HG03571 (cell line): ENCODE measurements around the gene CHD9.

ENCODE experiments used
- ATAC-seq: cut with Tn5 transposase; IDR thresholded peaks from one replicate; pipeline ENCODE4 v1.9.1; 2021; ENCODE audit not compliant: unreplicated experiment

The CHD9 gene

DNA sequence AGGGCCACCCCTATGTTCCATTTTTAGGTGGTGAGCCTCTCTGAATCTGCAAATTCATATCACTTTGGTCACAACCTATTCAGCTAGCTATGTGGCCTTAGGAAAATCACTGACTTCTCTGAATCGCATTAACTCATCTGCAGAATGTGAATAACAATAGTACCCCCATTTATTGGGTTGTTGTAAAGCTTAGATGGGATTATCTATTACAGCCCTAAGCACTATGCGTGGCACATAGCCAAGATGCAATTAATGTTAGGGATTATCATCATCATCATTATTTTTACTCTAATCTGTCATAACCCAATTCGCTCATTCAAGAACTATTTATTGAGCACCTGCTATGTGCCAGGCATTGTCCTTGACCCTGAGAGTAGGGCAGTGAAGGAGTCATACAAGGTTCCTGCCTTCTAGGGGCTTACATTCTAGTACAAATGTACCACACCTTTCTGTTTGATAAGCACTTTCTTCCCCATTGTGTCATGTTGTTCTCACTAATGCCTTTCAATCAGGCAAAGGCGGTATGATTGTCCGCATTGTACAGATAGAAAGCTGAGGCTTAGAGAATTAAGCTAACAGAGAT is 38.5 kb downstream of the CHD9 start:
- ATAC-seq = no peak

DNA sequence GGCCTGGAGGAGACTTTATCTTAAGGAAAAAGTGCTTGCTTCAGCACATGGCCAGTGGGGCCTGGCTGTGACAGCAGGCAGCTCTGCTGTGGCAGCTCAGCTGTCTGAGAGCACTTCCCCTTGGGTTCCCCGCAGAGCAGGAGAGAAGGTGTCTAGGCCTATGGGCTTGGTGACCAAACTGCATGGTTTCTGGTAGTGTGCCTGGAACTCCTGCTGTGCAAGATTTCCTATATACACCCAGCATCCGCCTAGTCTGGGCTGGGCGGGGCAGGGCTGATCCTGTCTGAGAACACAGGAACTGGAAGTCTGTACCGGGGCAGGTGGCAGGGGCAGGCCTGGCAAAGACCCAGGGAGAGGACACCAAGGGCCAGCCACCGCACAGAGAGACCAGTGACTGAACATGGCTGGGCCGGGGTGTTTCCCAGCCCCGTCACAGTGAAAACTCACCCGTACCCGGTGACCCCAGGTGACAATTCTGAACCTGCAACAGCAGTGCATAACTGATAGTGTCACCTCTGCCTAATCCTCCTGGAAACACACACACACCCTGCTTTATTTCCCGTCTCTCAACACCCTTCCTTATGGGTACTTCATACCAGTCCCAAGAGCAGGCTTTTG is 39.3 kb downstream of the CHD9 start:
- ATAC-seq = peak; percentile 45

DNA sequence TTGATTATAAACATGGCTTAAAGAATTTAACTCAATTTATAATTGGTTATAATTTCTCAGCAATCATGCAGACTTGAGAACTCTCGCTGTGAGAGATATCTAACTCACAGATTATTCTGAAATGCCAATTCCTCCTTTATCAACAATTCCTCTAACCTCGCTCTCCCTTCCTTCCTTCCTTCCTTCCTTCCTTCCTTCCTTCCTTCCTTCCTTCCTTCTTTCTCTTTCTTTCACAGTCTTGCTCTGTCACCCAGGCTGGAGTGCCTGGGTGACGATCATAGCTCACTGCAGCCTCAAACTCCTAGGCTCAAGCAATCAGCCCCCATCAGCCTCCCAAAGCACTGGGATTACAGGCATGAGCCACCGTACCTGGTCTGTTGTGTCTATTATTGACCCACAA is 42.4 kb downstream of the CHD9 start:
- ATAC-seq = no peak

DNA sequence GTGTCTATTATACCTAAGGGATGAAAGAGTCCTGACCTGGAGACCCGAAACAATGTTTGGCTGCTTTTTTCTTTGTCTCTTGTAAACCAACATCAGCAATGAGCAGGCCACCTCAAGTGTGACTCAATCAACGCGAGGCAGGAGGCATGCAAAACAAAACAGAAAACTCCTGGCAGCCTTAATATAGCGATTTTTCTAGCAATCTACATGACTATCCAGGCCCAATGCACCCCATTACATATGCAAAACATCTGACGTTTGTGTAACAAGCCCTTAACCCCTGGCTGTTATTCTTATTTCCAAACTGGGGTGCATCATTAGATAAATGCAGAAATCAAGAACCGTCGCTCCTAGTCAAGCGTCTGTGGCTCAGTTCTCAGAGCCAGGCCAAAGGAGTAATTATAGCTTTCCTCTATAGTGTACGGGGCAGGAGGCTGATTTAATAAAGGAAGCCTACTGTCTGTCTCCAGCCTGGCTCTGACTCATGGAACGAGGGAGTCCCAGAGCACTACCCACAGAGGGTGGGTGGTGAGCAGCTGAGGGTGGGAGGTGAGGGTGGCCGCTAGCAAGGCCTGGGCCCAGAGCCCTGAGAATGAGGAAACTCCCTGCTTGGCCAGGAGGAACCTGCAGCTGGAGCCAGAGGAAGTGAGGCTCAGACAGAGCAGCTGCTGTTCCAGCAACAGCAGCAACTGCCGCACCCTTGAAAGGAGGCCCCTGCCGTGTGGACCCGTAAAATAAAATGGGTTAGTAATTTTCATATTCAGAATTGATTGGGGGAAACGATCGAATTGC is 43.9 kb downstream of the CHD9 start:
- ATAC-seq = peak; percentile 61

DNA sequence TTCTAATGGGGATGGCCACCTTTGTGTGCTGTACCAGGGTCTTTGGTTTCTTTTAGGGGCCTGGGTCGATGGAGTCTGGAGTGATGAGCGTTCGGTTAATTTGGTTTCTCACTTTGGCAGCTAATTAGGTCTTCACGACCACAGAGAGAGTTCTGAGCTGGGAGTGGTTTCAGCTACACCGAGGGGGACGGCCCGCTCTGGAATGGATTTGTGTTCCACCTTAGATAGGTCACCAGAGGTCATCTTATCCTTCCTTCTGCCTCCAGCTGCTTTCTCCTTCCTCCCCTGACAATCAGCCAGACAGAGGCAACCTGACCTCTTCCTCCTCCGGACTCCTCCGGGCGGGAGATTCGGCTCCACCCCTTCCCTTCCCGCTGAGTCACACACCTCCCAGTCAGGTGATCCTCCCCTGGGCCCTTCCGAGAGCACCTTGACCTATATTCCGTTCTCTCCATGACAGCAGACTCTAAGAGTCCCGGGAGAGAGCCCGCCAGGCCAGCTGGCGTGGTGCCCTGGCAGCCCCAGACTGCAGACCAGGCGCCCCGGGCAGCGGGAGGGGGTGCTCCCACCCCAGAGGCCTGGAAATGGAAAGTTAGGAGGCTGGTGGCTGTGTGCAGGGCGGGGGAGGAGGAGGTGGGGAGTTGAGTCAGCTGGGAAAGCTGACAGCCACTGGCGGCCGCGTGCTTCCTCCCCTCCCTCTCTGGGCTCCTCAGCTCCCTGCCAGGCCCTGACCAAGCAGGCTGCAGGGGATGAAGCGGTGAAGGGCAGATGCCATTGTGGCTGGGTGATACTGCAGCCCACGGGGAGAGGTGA is 44.7 kb downstream of the CHD9 start:
- peak; percentile 46 for ATAC-seq

DNA sequence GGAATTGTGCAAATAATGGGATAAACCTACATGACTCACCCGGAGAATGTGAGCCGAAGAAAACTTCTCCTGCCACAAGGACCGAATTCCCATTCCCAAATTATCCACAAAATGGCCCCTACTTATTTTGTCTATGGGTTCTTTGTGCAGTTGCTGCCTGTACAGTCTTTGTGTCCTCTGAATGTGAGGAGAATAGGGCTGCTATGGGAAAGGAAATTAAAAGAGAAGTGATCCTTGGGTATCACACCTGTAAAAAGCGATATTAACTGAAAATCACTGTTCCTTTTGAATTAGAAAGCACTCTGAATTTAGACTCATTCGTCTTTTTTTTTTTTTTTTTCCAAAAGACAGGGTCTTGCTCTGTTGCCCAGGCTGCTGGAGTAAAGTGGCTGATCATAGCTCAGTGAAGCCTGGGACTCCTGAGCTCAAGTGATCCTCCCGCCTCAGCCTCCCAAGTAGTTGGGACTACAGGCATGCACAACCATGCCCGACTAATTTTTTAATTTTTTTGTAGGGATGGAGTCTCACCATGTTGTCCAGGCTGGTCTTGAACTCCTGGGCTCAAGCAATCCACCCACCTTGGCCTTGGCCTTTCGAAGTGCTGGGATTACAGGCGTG is 45.4 kb downstream of the CHD9 start:
- no peak for ATAC-seq

DNA sequence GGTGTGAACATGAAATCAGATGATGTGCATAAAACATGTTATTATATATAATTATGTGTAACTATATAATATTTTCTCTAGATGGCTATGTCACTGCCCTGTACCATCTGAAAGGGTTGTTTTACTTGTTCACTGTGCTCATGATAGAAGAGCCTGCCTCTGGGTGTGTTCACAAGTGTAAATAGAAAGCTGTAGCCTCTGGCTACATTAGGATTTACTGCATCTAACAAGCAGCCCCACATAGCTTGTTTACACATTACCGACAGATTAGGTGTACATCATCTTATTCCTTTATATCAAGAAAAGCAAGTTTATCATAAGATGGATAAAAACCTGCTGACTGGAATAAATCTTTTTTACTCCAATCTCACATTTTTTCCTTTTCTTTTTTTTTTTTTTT is 46.1 kb downstream of the CHD9 start:
- ATAC-seq = no peak

DNA sequence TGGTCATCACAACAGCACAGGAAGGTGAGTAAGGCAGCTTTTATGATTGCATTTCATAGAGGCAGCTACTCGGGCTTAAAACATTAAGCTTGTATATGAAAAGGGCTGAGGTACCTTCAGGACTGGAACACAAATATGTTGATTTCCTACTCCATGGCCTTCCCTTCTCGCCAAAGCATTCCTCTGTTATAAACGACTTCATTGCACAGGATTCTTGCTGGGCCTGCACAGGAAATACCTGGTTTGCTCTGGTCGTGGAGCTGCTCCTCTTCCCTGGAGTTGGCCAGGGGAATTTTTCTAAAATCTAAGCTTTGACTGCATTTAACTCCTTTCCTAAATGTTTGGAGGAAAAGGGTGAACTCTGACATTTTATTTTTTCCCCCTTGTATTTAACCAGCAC is 49.0 kb downstream of the CHD9 start:
- no peak for ATAC-seq

DNA sequence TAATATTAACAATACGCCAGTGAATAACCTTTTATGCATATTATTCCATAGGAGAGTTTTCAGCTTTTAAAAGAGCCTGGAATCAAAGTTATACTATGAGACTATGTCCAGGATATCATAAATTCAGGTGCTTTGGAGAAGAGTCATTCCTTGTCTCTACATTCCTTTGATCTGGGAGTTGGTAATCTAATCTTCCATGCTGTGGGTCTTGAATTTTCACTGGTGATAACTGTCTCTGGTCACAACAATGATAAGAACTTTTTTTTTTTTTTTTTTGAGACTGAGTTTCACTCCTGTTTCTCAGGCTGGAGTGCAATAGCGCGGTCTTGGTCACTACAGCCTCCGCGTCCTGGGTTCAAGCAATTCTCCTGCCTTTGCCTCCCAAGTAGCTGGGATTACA is 50.8 kb downstream of the CHD9 start:
- no peak for ATAC-seq

DNA sequence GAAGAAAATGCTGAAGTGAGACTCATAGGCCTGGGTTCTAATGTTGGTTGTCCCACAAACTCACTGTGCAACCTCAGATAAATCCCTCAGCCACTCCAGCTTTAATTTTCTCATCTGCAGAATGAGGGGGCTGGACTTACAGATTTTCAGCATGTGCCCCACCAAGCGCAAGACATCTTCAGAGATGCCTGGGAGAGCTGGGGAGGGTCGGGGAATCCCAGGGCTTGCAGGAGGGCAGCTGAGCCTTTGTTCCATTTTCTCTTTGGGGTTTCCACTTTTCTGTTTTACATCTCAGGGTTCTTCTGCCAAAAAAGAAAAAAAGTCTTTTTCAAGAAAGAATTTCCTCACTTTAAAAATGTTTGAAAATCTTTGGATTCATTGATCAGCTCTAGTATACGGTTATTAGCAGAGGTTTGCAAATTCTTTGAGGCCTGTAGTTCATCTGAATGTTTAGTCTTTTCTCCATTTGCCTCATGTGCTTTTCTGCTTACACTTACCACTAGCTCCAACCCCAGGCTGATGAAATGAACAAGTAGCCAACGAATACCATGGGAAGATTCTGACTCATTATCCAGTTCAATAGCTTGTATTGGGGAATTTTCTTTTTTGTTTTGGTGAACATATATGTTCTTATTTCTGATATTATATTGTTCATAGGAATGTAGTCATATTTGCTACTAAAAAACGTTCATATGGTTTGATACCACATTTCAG is 56.4 kb downstream of the CHD9 start:
- ATAC-seq = no peak

DNA sequence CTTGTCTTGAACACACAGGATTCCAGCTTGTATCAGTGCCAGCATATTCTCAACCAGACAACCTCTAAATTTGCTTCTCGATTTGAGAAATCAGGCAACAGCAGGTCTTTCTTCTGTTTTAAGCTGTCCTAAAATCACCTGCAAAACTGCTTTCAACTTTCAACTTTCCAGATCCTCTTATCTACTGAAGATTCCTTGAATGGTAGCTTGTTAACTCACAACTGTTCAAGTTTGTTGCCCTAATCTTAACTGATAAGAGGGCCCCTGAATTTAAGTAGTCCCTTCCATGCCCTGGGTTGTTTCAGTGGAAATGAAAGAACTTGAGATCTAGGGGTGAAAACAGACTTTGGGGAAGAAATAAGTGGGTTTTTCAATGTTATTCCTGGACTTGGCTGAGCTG is 57.2 kb downstream of the CHD9 start:
- no peak for ATAC-seq

DNA sequence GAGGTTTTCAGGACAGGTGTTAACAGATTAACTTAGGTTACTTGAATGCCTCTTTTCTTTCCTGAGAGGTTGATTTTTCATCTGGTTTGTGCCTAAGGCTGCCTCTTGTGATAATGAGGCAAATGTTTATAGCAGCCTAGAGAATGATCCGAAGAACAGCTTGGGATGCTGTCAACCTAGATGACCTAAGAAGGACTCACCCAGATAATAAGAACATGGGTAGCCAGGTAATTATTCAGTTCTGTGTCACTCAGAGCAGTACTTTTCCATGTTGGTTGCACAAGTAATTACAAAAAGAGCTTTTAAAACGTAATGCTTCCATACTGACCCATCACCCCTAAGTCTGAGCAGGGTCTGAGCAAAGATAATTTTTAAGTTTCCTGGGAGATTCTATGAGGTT is 60.3 kb downstream of the CHD9 start:
- no peak for ATAC-seq

DNA sequence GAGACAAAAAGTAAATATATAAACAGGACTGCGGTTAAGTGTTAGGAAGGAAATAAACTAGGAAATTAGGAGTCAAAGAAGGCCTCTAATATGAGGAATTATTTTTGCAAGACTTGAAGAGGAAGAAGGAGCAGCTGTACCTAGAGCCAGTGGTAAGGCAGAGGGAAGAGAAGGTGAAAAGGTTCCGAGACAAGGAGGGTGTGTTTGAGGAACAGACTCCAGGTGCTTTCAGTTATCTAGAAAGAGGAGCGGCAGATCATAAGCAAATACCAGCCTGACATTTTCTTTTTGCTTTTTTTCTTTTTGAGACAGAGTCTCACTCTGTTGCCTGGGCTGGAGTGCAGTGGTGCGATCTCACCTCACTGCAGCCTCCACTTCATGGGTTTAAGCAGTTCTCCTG is 61.0 kb downstream of the CHD9 start:
- ATAC-seq = no peak

DNA sequence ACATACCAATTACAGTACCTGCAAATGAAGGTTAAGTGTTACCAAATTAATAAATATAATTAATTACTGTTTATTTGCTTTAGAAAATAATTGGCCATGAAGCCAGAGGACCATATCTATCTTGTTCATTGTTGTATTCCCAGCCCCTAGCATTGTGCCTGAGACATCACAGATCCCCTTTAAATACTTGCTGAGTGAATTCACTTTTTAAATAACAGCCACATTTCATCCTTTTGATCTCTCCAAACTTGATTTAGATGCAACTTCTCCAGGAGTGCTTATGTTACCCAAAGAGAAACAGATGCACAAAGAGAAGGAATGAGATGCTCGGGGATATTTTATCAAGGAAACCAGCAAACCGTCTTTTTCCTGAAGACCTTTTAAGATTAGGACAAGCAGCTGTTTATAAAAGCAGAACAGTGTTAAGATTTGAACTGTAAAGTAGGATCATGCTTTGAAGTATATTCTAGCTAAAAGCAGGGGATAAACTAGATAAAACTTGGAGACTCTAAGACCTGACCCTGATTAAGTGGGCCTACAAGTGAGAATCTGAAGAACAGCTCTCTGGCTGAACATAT is 66.3 kb downstream of the CHD9 start:
- no peak for ATAC-seq

DNA sequence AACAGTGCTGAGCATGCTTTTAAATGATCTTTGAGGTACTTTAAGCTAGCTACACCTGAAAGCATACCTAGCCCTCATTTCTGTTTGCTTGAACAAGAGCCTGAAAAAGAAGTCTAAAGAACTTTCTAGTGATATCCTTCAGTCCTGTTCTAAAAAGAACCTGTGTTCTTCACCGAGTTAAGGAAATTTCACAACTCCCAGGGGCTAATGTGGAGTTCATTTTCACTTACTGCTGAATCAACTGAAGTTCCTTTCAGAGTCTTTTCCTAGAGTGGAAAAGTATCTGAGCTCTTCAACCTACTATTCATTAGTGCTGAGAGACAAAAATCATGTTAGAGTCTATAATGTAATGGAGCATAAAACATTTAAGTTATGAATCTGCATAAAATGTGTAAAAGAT is 66.9 kb downstream of the CHD9 start:
- no peak for ATAC-seq

DNA sequence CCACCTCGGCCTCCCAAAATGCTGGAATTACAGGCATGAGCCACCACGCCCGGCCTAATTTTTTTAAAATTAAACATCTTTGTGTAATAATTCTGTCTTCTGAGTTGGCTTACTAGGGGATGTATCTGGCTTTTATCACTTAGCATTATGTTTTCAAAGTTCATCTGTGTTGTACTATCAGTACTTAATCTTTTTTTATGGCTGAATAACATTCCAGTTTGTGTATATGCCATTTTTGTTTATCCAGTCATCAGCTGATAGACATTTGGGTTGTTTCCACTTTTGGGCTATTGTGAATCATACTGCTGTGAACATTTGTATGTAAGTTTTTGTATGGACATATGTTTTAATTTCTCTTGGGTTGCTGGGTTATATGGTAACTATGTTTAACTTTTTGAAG is 69.0 kb downstream of the CHD9 start:
- no peak for ATAC-seq

DNA sequence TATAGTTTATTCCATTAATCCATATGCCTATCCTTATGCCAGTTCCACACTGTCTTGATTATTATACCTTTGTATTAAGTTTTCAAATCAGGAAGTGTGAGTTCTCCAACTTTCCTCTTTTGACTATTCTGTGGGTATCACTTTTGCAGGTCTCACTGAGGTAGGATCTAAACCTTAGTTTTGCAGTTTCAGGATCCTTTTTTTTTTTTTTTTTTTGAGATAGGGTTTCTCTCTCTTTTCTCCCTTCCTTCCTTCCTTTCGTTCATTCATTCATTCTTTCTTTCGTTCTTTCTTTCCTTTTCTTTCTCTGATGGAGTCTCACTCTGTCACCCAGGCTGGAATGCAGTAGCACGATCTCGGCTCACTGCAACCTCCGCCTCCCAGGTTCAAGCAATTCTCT is 71.6 kb downstream of the CHD9 start:
- ATAC-seq = no peak

DNA sequence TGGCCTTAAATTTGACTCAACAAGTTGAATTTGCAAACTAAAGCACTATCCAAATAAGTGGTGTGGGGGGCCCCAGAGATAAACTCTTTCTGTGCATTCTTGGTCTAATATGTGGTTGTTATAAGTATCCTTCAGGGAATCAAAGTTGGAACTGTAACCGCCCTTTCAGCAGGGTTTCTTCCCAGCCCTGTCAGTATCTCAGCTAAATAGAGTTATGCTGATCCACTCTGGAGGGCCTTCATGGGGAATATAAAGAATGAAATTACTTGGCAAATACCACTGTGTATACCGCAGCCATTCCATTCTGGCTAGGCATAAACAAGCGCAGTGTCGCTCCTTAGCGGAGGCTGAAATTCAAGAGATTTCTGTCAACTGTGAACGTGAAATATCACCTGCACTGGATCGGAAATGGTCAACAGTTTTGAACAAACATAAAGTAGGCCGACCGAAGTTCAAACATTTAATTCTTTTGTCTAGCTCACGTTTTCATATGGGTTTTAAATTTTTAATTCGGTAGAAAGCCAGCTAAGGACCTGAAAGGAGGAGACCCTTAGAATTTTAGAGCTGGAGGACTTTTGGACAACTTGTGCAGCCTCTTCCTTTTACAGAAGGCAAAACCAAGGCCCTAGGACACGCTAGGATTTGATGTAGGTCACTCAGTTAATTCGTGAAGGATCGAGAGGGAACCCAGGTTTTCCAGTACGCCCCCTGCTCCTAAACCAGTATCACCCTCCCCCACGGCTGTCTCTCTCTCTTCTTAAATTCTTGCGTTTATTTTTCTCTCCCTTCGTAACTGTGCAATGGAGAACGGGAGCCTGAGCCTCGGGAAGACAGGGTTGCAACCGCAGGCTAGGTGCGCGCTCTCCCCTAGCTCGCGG is 74.7 kb downstream of the CHD9 start:
- no peak for ATAC-seq
